Panc1 (cell line): Measurements from ENCODE around the gene DBH.

Experiments
- POLR2AphosphoS5 ChIP-seq: IDR thresholded peaks from 2 replicates; pipeline ENCODE4 v1.6.1; 2012; ENCODE audit warnings: mild to moderate bottlenecking, low read depth, low read length, moderate library complexity
- SIN3A ChIP-seq: IDR thresholded peaks from 2 replicates; pipeline ENCODE4 v1.6.1; 2012; ENCODE audit warnings: low read depth, mild to moderate bottlenecking, low read length, moderate library complexity, borderline replicate concordance; ENCODE audit not compliant: insufficient read depth
- TCF7L2 ChIP-seq: IDR thresholded peaks from 2 replicates; pipeline ENCODE4 v1.6.1; 2011; ENCODE audit warnings: mild to moderate bottlenecking, low read depth, low read length, inconsistent platforms
- TF ChIP-seq, protein P1 (sequence below): fragments of 450-650 bp; IDR thresholded peaks from 2 replicates; pipeline ENCODE4 v1.5.1; 2017; ENCODE audit warnings: mild to moderate bottlenecking
- TF ChIP-seq, protein P2 (sequence below), 2 experiments: IDR thresholded peaks; 2 replicates each; pipeline ENCODE4 v1.6.1; 2011 to 2012; ENCODE audit warnings: low read depth in 2 of 2, control low read depth in 1 of 2, low read length in 1 of 2, mild to moderate bottlenecking in 1 of 2, moderate library complexity in 1 of 2; ENCODE audit not compliant: insufficient read depth in 1 of 2

DNA sequence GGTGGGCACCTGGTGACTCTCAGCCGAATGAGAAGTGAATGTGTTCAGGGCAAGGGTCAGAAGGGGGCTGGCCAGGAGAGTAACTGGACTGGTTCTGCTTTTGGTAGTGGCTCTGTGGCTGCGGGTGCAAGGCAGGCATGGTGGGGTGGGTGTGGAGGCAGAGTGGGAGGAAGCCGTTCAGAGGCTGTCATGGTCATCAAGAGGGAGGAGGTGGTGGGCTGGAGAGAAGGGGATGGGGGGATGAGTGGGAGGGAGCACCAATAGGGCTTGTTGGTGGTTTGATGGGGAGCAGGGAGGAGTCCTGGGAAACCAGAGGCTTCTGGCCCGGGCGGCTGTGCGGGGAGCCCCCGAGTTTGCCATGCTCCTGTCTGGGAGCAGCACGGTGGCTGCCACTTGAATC is 40.3 kb upstream of the DBH start:
- TF ChIP-seq, protein P1, sequence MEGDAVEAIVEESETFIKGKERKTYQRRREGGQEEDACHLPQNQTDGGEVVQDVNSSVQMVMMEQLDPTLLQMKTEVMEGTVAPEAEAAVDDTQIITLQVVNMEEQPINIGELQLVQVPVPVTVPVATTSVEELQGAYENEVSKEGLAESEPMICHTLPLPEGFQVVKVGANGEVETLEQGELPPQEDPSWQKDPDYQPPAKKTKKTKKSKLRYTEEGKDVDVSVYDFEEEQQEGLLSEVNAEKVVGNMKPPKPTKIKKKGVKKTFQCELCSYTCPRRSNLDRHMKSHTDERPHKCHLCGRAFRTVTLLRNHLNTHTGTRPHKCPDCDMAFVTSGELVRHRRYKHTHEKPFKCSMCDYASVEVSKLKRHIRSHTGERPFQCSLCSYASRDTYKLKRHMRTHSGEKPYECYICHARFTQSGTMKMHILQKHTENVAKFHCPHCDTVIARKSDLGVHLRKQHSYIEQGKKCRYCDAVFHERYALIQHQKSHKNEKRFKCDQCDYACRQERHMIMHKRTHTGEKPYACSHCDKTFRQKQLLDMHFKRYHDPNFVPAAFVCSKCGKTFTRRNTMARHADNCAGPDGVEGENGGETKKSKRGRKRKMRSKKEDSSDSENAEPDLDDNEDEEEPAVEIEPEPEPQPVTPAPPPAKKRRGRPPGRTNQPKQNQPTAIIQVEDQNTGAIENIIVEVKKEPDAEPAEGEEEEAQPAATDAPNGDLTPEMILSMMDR: no peak
- TF ChIP-seq POLR2AphosphoS5 (no peak), SIN3A (no peak), TCF7L2 (no peak)
- TF ChIP-seq, protein P2, sequence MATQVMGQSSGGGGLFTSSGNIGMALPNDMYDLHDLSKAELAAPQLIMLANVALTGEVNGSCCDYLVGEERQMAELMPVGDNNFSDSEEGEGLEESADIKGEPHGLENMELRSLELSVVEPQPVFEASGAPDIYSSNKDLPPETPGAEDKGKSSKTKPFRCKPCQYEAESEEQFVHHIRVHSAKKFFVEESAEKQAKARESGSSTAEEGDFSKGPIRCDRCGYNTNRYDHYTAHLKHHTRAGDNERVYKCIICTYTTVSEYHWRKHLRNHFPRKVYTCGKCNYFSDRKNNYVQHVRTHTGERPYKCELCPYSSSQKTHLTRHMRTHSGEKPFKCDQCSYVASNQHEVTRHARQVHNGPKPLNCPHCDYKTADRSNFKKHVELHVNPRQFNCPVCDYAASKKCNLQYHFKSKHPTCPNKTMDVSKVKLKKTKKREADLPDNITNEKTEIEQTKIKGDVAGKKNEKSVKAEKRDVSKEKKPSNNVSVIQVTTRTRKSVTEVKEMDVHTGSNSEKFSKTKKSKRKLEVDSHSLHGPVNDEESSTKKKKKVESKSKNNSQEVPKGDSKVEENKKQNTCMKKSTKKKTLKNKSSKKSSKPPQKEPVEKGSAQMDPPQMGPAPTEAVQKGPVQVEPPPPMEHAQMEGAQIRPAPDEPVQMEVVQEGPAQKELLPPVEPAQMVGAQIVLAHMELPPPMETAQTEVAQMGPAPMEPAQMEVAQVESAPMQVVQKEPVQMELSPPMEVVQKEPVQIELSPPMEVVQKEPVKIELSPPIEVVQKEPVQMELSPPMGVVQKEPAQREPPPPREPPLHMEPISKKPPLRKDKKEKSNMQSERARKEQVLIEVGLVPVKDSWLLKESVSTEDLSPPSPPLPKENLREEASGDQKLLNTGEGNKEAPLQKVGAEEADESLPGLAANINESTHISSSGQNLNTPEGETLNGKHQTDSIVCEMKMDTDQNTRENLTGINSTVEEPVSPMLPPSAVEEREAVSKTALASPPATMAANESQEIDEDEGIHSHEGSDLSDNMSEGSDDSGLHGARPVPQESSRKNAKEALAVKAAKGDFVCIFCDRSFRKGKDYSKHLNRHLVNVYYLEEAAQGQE (IDR thresholded peaks at IDR 0.05; ENCODE audit: insufficient read depth in 1 of 2, low read depth in 2 of 2, low read length in 1 of 2): no peak
